Fibroblast of lung (primary cell): ENCODE measurements around the gene CTNNBIP1.

ENCODE experiments used
- CTCF ChIP-seq, 2 donors: IDR thresholded peaks in 1 of 2; conservative IDR thresholded peaks in 1 of 2; 1 replicate in 1 of 2; 2 replicates in 1 of 2; pipeline ENCODE4 v1.5.1; 2011 to 2012; ENCODE audit warnings: low read length in 2 of 2, control low read depth in 1 of 2, inconsistent platforms in 1 of 2, low read depth in 1 of 2, mild to moderate bottlenecking in 1 of 2
- EZH2 ChIP-seq: IDR thresholded peaks from 2 replicates; pipeline ENCODE4 v1.5.1; 2012; ENCODE audit warnings: low read length, control low read depth, mild to moderate bottlenecking; ENCODE audit errors: missing control alignments

- no peak for TF ChIP-seq EZH2
- no peak for TF ChIP-seq CTCF (conservative IDR thresholded peaks at IDR 0.05 in 1 of 2, IDR thresholded peaks at IDR 0.05 in 1 of 2; ENCODE audit: low read depth in 1 of 2, low read length in 2 of 2)
Observed at GRCh38 chr1:9929431-9930385, 19.6 kb upstream of the CTNNBIP1 start.
